ENCODE data around the gene USP32.

DNA sequence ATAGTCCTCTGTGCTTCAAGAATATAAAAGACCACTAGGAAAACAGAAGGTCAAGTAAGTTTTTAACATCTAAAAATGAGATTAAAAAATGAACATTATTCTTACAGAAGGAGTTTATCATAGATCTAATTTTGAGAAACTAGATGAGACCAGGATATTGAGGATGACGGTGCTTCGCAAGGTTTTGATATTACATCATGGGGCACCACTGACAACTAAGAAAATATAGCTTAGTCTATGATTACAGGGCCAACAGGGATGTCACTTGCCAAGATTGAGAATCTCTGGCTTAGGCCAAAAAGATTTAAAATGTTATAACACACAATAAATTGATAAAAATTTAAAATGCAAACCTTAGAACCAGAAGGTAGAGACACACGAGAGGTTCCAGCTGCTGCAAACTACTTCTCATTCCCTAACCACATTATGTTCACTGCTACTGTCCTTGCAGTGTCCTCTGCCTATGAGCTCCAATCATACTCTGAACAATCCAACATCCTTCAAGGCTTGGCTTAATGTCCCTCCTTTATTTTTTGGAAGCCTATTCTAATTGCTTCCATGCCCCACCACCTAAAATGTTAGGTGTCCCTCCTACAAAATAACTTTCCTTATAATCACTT is 33.2 kb downstream of the USP32 start:
- no peak for TF ChIP-seq EGR1 (IDR thresholded peaks at IDR 0.05; ENCODE audit: low read depth in 2 of 2)
- TF ChIP-seq, protein P1, sequence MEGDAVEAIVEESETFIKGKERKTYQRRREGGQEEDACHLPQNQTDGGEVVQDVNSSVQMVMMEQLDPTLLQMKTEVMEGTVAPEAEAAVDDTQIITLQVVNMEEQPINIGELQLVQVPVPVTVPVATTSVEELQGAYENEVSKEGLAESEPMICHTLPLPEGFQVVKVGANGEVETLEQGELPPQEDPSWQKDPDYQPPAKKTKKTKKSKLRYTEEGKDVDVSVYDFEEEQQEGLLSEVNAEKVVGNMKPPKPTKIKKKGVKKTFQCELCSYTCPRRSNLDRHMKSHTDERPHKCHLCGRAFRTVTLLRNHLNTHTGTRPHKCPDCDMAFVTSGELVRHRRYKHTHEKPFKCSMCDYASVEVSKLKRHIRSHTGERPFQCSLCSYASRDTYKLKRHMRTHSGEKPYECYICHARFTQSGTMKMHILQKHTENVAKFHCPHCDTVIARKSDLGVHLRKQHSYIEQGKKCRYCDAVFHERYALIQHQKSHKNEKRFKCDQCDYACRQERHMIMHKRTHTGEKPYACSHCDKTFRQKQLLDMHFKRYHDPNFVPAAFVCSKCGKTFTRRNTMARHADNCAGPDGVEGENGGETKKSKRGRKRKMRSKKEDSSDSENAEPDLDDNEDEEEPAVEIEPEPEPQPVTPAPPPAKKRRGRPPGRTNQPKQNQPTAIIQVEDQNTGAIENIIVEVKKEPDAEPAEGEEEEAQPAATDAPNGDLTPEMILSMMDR (IDR thresholded peaks at IDR 0.05; ENCODE audit: low read depth, low read length, missing input control) = no peak
- no peak for TF ChIP-seq REST (IDR thresholded peaks at IDR 0.05)
- TF ChIP-seq RAD21 (IDR thresholded peaks at IDR 0.05) = no peak
- no peak for TF ChIP-seq RXRA (IDR thresholded peaks at IDR 0.05)
- TF ChIP-seq ZBTB33 (IDR thresholded peaks at IDR 0.05) = no peak
- TF ChIP-seq YY1 (IDR thresholded peaks at IDR 0.05) = no peak
